GM12878 (cell line): ENCODE data around the gene MAD1L1.

Source experiments
- BHLHE40 ChIP-seq, 2 experiments: fragments of 450-650 bp in 1 of 2; IDR thresholded peaks; 2 replicates each; pipeline ENCODE4 v1.6.1; 2011 to 2017; ENCODE audit warnings: low read depth in 2 of 2, borderline replicate concordance in 1 of 2, improper control_type of control experiment in 1 of 2, low read length in 1 of 2, mild to moderate bottlenecking in 1 of 2
- CHD4 ChIP-seq: fragments of 200-600 bp; sonication (generic); IDR thresholded peaks from 2 replicates; pipeline ENCODE4 v1.6.1; 2016; ENCODE audit warnings: mild to moderate bottlenecking
- GATAD2B ChIP-seq: fragments of 450-650 bp; conservative IDR thresholded peaks from 2 replicates; pipeline ENCODE4 v1.6.1; 2017; ENCODE audit warnings: low read depth, mild to moderate bottlenecking, moderate library complexity
- RBBP5 ChIP-seq: fragments of 200-600 bp; sonication (generic); conservative IDR thresholded peaks from 2 replicates; pipeline ENCODE4 v1.6.1; 2016

DNA sequence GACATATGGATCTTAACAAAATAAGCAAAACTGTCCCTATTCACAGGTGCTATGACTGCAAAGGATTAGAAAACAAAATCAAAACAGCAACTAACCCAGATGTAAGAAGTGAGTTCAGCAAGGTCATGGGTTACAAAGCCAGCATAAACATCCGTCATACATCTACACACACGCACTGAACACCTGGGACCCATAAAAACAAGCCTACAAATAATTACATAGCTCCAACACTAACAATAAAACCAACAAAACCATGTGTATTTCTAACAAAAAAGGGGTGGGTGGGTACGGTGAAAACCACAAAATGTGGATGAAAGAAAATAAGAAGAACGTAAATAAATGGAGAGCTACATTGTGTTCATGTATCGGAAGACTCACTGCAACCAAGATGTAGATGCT is 305.8 kb downstream of the MAD1L1 start:
- no peak for TF ChIP-seq CHD4
- no peak for TF ChIP-seq RBBP5
- TF ChIP-seq BHLHE40 (IDR thresholded peaks at IDR 0.05; ENCODE audit: borderline replicate concordance in 1 of 2, low read depth in 2 of 2, low read length in 1 of 2): no peak
- no peak for TF ChIP-seq GATAD2B
